AG09319 (cell line): ENCODE data around the gene AIPL1.

ENCODE experiments used
- DNase-seq: peaks from one replicate; pipeline ENCODE4 v3.0.0-alpha.2; 2010; ENCODE audit warnings: low read depth; ENCODE audit errors: extremely low read depth
- TF ChIP-seq, protein P1 (sequence below): IDR thresholded peaks from 2 replicates; pipeline ENCODE4 v1.5.1; 2011; ENCODE audit warnings: low read depth, mild to moderate bottlenecking, inconsistent platforms, low read length, moderate library complexity

The AIPL1 gene

DNA sequence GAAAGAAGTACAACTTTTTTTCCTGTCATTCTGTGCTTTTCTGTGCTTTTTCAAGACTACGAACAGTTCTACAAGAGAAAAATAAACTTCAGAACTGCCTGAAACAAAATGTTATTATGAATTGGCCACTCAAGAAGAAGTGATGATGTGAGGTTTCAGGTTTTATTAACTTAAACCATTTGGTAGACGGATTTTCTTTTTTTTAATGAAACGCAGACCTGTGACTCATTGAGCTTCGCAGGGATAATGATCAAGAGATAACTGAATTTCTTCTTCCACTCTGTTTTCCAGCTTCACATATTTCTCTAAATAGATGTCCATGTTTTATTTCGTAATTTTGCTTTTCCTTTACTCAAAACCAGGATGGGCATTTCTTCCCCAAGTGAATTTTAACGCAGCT lies 32.7 kb downstream of the AIPL1 start:
- TF ChIP-seq, protein P1, sequence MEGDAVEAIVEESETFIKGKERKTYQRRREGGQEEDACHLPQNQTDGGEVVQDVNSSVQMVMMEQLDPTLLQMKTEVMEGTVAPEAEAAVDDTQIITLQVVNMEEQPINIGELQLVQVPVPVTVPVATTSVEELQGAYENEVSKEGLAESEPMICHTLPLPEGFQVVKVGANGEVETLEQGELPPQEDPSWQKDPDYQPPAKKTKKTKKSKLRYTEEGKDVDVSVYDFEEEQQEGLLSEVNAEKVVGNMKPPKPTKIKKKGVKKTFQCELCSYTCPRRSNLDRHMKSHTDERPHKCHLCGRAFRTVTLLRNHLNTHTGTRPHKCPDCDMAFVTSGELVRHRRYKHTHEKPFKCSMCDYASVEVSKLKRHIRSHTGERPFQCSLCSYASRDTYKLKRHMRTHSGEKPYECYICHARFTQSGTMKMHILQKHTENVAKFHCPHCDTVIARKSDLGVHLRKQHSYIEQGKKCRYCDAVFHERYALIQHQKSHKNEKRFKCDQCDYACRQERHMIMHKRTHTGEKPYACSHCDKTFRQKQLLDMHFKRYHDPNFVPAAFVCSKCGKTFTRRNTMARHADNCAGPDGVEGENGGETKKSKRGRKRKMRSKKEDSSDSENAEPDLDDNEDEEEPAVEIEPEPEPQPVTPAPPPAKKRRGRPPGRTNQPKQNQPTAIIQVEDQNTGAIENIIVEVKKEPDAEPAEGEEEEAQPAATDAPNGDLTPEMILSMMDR = no peak
- no peak for DNase-seq

DNA sequence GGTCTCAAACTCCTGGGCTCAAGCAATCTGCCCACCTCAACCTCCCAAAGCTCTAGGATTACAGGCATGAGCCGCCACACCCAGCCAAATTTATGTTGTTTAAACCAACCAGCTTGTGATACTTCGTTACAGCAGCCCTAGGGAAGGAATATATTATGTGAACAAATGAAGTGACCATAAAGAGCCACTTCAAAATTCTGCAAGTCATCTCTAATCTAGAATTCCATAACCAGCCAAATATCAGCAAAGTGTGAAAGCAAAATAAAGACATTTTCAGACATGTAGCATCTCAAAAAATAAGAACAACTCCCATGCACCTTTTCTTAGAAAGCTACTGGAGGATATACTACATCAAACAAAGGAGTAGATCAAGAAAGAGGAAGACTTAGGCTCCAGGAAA lies 36.0 kb downstream of the AIPL1 start:
- DNase-seq = no peak
- TF ChIP-seq, protein P1 = no peak

DNA sequence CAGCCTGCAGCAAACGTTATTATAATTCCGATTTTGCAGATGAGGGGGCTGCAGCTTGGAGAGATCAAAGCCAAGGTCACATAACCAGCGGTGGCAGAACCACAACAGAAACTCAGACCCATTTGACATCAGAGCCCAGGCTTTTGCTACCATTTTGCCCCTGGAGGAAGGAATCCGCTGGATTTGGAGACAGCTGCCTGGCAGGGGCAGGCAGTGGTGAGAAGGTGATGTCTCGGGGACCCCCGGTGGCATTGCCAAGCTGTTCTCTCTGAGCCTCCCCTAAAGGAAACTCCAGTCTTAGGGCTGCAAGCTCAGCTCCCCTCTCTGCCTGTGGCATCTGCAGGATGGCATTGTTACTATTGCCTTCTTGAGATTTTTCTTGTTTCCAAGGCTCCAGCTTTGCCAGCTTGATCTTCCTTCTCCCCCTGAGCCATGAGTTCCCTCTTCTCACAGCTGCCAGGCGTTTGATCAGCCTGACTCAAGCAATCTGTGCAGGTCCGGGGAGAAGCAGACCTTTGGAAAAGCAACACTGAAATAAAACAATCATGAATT lies 40.8 kb downstream of the AIPL1 start:
- TF ChIP-seq, protein P1 = no peak
- no peak for DNase-seq

DNA sequence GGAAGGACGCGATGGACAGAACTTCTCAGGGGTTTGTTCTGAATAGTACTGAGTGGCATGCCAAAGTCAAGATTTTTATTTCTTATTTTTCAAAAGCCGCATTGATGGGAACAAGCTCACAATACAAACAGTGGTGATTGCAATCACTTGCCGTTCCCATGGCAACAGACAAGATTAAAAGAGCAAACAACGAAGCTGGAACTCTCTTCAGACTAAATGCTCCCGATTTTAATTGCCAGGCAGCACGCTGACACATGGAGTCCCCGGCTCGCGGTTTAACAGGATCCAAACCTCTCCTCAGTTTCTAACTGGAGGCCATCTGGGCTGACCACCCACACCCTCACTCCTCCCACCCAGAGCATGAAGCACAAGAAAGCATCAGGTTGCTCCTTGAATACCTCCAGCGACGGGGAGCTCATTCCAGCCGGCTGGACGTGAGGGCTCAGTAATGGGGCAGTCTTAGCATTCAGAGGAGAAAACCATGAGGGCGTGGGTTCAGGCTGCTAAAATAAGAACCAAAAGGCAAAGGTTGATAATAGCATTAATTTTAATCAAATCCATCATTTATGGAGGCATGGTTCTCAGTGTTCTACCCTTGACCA lies 41.5 kb downstream of the AIPL1 start:
- no peak for DNase-seq
- TF ChIP-seq, protein P1 = no peak

DNA sequence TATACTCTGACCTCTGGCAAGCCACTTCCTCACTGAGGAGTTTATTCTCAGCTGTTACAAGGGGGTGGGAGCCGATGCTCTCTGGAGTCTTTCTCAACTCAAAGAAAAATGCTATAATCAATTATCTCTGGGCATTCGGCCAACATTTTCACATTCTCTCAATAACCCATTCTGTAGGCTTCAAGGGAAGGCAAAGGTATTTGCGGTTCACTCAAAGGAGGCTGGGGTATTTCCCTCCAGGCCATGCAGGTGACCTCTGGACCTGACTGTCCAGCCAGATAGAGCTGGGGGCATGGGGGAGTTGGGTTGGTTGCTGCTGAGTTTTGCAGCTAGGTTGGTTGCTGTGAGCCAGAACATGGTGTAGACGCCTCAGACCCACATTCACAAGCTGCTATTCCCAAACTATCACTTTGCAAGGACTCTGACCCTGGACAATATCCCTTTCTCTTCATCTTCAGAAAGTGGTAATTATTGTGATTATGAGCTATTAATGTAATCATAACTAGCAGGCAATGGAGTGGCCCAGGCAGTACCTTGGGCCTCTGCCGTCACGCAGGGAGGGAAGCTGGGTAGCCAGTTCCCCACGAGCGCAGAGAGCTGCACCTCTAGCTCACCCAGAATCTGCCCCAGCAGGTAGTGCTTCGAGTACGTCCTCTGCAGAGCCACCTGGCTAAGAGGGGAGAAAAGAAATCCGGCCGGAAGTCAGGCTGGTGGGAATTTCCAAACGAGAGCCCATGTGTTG lies 42.1 kb downstream of the AIPL1 start:
- no peak for DNase-seq
- TF ChIP-seq, protein P1 = no peak

DNA sequence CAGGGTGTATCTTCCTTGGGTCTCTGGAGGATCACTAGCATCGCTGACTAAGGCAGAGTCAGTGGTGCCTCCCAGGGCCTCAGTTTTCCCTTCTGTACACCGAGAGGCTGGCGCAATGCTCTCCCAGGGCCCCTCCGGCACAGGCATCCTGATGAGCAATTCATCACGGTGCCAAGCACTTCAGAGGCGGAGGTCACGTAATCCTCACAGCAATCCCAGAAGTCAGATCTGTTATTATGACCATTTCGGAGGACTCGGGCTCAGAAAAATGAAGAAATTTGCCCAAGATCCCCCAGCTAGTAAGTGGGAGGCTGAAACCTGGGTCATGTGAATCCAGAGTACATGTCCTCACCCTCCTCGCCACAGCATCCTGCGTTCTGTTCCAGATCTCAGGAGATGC lies 46.5 kb downstream of the AIPL1 start:
- TF ChIP-seq, protein P1 = no peak
- no peak for DNase-seq

DNA sequence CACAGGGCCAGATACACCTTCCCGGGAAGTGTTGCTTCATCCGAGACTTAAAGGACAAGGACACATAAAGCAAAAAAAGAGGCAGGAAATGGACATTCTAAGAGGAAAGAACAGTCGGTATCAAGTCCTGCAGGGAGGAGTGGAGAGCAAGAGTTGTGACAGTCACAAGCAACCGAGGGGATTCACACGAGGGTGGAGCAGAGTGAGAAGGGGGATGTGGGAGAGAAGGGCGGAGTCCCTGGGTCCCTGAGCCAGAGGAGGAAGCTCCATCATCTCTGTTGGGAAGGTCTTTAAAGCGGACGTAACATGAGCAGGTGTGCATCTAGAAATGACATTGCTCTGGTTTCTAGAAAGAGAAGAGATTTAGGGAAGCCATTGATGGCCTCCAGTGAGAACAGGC lies 47.1 kb downstream of the AIPL1 start:
- TF ChIP-seq, protein P1 = no peak
- no peak for DNase-seq
